GM21529 (cell line): ENCODE data around the gene GTPBP6.

Experiments
- ATAC-seq: cut with Tn5 transposase; IDR thresholded peaks from one replicate; pipeline ENCODE4 v1.9.1; 2021; ENCODE audit not compliant: unreplicated experiment

Gene GTPBP6

GRCh38 chrX:318739-319578 lies at the start of gene GTPBP6:
TSS of gene GTPBP6 (minus strand) at chrX:318796. CDS start at chrX:318787, 9 bp downstream.
- ATAC-seq, result peak; percentile 73

DNA sequence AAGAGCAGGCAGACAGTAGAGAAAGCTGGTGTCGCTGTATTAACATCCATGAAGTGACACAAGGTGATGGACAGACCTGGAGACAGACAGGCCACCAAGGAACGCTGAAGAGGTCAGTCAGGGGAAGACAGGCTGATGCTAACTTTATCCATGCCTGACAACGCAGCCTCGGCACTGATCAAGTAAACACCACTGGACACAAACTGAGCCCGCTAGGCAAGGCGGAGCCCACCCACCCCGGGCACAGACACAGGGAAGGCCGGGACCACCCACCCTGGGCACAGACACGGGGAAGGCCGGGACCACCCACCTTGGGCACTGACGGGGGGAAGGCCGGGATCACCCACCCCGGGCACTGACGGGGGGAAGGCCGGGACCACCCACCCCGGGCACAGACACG lies 49.3 kb upstream of the GTPBP6 start:
- ATAC-seq, result no peak

- no peak for ATAC-seq
Observed at GRCh38 chrX:367349-367748, 48.8 kb upstream of the GTPBP6 start.

DNA sequence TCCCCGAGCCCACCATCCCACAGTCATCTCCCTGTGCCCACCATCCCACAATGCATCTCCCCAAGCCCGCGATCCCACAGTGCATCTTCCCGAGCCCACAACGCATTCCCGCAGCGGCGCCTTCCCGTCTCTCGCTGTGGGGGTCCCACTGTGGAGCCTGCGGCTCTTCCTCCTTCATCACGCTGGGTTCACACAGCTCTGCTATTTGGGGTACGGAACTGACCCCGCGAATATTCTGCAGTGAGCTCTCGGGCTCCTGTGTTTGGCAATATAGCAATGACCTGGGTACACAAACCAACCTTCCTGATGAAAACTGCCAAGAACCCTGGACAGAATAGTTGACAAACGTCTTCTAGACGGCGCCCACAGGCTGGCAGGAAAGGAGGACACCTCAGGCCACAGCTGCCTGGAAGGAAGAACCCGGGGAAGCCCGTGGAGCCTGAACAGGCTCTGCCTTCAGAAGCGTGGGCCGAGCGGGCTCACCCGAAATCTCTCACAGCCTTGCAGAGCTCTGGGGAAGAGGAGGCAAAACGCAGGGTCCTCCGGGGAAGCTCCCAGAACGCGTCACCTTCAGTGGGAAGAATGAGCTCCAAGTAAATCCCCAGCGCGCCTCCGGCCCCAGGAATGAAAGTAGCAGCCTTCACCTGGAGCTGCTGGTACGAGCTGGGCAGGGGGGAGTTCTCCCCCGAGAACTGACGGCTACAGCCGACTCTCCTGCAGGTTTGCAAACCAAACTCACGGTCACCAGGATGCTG lies 45.2 kb upstream of the GTPBP6 start:
- no peak for ATAC-seq

DNA sequence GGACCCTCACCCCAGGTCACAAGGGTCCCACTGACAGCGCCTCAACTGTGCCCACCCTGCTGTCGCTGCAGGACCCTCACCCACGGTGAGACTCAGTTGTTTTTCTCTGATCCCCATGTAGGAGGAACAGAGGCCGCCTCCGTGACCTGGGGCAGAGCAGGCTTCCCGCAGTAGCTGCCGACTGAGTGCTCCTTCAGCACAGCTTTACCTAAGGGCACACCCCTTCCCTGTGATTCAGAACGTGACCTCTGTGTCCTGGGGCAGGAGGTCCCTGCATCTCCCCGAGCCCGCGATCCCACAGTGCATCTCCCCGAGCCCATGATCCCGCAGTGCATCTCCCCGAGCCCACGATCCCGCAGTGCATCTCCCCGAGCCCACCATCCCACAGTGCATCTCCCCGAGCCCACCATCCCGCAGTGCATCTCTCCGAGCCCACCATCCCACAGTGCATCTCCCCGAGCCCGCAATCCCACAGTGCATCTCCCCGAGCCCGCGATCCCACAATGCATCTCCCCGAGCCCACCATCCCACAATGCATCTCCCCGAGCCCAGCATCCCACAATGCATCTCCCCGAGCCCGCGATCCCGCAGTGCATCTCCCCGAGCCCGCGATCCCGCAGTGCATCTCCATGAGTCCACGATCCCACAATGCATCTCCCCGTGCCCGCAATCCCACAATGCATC lies 44.5 kb upstream of the GTPBP6 start:
- ATAC-seq, result no peak

DNA sequence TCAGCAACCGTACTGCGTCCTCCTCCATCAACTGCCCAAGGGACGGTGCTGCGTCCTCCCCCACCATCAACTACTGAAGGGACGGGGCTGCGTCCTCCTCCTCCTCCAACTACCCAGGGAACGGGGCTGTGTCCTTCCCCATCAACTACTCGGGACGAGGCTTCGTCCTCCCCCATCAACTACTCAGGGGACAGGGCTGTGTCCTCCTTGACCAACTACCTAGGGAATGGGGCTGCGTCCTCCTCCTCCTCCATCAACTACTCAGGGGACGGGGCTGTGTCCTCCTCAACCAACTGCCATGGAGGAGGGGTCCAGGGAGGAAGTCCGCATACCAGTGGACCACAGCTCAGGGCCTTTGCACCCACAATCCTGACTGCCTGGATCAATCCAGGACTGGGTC lies 43.8 kb upstream of the GTPBP6 start:
- ATAC-seq, result no peak

DNA sequence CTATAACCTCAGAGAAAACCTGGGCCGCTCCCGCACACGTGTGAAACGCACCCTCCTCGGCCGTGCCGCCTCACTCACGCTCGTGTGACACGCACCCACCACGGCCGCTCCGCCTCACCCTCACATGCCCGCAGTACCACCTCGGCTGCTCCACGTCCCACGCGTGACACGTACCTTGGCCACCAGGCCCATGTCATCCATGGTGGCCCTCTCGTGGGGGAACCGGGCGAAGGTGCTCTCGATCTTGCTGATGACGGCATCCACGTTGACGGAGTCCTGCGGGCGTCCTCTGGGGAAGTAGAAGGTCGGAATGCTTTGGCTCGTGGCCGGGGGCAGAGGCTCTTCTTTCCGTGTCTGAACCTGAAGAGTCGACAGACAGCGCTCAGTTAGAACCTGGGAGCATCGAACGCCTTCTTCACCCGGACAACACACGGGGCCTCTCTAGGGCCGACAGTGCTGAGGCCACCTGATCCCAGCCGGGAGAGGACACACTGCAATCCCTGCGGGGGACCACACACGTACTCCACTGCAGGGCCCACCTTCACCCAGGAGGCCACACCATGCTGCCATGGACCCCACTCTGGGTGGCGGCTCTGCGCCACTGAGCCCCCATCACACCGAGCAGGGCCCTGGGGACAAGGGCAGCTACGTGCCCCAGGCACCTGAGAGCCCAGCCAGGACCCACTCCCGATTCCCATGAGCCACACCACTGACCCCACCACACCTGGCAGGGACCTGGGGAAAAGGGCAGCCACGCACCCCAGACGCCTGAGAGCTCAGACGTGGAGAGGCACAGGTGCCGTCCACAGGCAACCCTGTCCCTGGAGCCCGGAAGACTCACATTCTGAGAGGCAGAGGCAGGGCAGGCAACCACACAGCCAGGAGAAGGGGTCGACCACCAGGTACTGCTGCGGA lies 42.9 kb upstream of the GTPBP6 start:
- ATAC-seq, result no peak

GRCh38 chrX:360496-361150 lies 42.0 kb upstream of the GTPBP6 start:
- ATAC-seq, result no peak

DNA sequence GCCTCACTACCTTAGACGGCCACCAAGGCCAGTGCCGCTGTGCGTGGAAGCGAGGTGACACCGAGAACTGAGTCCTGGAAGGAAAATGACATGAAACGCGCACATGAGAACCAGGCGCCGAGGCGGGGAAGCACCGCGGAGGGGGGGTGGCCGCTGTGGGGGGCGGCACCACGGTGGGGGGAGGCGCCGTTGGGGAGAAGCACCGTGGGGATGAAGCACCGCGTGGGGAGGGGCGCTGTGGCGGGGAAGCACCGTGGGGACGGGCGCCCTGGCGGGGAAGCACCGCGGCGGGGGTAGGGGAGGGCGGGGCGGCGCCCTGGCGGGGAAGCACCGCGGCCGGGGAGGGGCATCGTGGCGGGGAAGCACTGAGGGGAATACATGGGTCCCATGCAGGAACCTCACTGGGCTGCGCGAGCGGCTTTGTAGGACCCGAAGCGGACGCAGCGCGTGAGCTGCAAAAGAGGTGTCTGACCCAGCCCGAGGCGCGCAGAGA lies 40.1 kb upstream of the GTPBP6 start:
- no peak for ATAC-seq

DNA sequence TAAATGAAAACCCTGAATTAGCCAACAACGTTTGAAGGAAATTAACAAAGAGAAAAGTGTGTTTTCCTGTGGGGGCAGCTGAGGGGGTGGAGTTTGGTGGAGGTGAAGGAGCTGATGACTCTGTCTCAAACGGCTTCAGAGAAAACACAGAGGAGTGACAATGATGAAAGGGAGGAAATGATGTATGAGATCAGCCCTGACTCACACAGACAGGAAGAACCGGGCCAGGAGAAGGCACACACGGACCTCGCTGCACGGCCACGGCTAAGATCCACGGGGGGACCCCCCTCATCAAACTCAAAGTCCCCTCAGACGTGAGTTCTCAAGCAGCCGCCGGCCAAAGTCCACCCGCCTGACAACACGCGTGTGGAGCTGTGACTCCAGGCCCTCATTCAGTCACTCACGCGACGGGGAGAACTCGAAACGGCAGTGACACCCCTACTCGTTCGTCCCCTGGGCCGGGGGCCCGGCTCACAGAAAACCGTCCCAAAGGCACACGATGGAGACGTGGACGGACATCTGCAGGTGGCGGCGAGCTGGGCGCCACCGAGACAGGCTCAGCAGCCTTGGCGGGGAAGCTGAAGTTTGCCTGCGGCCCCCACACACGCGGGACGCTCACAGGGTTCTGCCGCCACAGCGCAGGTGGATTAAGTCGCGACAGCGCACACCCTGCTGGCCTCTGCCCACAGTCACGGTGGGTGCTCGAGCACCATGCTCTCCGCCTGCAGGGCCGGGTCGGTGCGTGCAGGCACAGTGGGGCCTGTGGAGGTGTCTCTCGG lies 39.3 kb upstream of the GTPBP6 start:
- no peak for ATAC-seq

DNA sequence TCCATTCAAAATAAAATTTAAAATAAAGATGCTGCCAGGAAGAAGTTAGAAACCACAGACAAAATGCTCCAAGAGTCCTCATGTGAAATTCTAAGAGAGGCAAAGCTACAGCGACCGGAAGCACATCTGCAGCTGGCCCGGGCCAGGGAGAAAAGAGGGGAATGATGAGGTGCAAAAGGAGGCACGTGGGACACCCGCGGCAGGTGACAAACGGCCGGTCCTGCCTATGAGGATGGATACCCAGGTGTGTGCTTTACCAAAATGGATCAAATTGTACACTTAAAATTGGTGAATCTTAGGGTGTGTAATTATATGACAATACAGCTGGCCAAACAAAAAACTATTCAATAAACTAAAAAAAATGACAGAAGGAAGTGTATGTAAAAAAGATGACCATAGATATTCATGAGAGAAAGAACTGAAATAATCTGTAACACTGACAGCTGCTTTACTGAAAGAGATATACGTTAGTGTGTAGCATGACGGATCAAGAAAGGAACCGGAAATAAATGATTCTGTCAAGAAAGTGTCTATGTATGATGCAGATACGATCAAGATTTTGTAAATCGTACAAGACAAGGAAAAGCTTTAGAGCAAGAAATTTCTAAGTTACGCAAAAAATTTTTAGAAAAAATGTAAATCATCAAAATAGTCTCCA lies 38.6 kb upstream of the GTPBP6 start:
- ATAC-seq, result no peak

- ATAC-seq, result no peak
Observed at GRCh38 chrX:356385-357034, 37.9 kb upstream of the GTPBP6 start.

- ATAC-seq, result no peak
Observed at GRCh38 chrX:355329-356050, 36.9 kb upstream of the GTPBP6 start.

DNA sequence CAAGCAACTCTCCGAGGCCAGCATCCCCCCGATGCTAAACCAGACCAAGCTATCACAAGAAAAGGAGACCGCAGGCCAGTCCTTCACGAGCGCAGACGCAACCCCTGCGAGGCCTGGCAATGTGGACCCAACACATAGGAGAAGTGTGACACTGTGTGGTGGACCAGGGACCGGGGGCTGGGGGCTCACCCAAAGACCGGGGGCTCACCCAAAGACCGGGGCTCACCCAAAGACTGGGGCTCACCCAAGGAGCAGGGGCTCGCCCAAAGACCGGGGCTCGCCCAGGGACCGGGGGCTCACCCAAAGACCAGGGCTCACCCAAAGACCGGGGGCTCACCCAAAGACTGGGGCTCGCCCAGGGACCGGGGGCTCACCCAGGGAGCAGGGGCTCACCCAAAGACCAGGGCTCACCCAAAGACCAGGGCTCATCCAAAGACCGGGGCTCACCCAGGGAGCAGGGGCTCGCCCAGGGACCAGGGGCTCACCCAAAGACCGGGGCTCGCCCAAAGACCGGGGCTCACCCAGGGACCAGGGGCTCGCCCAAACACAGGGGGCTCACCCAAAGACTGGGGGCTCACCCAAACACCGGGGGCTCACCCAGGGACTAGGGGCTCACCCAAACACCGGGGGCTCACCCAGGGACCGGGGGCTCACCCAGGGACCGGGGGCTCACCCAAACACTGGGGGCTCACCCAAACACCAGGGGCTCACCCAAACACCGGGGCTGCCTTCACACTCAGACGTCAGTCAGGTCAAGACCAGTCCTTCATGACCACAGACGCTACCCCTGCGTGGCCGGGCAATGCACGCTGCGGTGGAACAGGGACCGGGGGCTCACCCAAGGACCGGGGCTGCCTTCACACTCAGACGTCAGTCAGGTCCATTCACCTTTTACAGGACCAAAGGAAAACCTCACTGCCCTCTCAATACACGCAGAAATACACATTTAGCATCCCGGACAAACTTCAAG lies 35.3 kb upstream of the GTPBP6 start:
- ATAC-seq, result no peak

DNA sequence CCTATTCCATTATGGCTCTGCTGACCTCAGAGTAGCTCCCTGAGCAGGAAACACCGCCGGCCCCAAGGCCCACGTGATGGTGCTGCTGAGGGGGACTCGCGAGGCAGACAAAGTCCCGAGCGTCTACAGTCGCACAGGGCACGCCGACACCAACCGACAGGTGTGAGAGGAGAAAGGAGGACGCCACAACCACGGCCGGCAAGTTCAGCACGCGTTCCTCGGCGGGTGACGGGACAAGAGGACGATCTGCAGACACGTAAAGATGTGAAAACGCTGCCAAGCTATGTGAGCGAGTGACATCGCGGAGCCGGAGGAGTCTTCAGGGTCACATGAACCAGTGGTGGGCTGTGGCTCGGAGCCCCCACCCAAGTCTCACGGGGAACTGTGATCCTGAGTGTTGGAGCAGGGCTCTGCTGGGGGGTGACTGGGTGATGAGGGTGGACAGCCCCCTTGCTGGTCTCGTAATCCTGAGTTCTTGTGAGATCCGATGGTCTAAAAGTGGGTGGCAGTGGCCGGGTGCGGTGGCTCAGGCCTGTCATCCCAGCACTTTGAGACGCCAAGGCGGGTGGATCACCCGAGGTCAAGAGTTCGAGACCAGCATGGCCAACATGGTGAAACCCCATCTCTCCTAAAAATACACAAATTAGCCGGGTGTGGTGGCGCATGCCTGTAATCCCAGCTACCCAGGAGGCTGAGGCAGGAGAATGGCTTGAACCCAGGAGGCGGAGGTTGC lies 34.2 kb upstream of the GTPBP6 start:
- ATAC-seq, result no peak

DNA sequence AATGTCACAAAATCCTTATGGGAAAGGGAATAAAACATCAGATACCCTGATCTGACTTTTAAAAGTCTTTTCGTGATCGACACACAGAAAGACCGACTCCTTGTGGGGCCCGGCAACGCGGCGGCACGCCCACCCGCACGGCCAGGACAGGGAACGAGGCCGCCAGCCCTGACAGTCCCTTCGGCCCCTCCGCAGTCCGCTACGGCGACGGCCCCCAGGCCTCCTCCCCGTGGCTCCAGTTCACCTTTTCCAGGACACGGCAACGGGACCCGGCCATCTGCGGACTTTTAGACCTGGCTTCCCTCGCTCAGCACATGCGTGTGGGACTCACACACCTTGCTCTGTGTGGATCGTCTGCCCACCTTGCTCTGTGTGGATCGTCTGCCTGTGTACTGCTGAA lies 33.6 kb upstream of the GTPBP6 start:
- no peak for ATAC-seq
